GM23248 (cell line): ENCODE results near the gene BAD.

Source experiments
- EZH2 ChIP-seq: fragments of 200-600 bp; sonication (generic); IDR thresholded peaks from 2 replicates; pipeline ENCODE4 v1.6.1; 2018; ENCODE audit warnings: antibody characterized with exemption, mild to moderate bottlenecking; ENCODE audit not compliant: insufficient read depth, poor library complexity, severe bottlenecking
- EZH2phosphoT487 ChIP-seq: fragments of 200-600 bp; sonication (generic); IDR thresholded peaks from 2 replicates; pipeline ENCODE4 v1.6.1; 2018; ENCODE audit warnings: antibody characterized with exemption, moderate library complexity, mild to moderate bottlenecking, low read depth; ENCODE audit not compliant: insufficient read depth

GRCh38 chr11:64297699-64298358 lies 13.4 kb upstream of the BAD start:
- TF ChIP-seq EZH2 = no peak
- no peak for TF ChIP-seq EZH2phosphoT487
